ENCODE measurements around the gene CDK2. TPM values are rescaled to one million over a fixed set of nuclear protein-coding genes. Genes with fewer than 3 reads are reported as not detected.
"Not testable (repeated sequence)": the region's sequence is repeated elsewhere in the genome, so short reads cannot be mapped to it uniquely, and the experiment has no call there.

The CDK2 gene
- total RNA-seq, 1 donor from 2014 or later, result 29.0 TPM

DNA sequence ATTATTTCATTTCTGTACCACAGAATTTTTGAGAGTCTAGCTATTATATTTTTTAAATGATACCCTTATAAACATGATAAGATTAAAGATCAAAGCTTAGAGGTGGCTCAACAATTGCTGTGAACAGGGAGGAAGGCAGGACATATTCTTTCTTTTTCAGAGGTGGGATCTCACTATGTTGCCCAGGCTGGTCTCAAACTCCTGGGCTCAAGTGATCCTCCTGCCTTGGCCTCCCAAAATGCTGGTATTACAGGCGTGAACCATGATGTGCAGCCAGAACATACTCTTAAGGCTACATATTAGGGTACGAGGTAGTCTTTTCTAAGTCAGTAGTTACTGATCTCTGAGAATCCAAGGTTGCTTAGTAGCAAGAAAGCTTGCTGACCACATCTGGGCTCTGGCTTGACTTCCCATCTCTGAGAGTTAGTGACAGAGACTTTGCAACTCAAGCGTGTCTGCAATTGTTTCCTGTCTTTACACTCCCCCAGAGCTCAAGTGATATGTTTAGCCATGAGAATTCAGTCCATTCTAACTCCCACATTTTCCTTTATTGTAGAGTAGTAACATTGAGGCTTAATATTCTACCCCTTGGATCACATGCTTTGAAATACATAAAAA lies 15.8 kb downstream of the CDK2 start:
- Mint-ChIP-seq H3K27me3 (no peaks in the 10 kb centered on the region), H3K9me3 (no peaks in the 10 kb centered on the region), H3K4me1 (peaks cover 32% of the 10 kb centered on the region), H3K36me3 (ENCODE audit: low read depth) (peaks cover 61% of the 10 kb centered on the region), H3K27ac (no peak overlapping the region), H3K4me3 (no peak overlapping the region)
- peak; percentile 78 for ATAC-seq (ENCODE audit: low read depth)
- DNase-seq, result no peak
- ChIA-PET POLR2A (interaction anchor here (0.6 to 3.2 kb wide), 9 partner anchors 8 to 1657 kb away, joined by 3 to 33 read pairs (median 5); partner anchors contain the start of gene RAB5B), CTCF (interaction anchor here (0.6 to 2.3 kb wide), 4 partner anchors 13 to 244 kb away, joined by 3 to 13 read pairs (median 4); partner anchors contain the start of gene SUOX)
- intact Hi-C loops (cut with micrococcal nuclease), result loop anchor here (1.0 kb wide), 1 partner anchor 8 kb away; the partner anchor contains the start of gene RAB5B
- TF ChIP-seq, protein P1, sequence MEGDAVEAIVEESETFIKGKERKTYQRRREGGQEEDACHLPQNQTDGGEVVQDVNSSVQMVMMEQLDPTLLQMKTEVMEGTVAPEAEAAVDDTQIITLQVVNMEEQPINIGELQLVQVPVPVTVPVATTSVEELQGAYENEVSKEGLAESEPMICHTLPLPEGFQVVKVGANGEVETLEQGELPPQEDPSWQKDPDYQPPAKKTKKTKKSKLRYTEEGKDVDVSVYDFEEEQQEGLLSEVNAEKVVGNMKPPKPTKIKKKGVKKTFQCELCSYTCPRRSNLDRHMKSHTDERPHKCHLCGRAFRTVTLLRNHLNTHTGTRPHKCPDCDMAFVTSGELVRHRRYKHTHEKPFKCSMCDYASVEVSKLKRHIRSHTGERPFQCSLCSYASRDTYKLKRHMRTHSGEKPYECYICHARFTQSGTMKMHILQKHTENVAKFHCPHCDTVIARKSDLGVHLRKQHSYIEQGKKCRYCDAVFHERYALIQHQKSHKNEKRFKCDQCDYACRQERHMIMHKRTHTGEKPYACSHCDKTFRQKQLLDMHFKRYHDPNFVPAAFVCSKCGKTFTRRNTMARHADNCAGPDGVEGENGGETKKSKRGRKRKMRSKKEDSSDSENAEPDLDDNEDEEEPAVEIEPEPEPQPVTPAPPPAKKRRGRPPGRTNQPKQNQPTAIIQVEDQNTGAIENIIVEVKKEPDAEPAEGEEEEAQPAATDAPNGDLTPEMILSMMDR (IDR thresholded peaks at IDR 0.05), result no peak

DNA sequence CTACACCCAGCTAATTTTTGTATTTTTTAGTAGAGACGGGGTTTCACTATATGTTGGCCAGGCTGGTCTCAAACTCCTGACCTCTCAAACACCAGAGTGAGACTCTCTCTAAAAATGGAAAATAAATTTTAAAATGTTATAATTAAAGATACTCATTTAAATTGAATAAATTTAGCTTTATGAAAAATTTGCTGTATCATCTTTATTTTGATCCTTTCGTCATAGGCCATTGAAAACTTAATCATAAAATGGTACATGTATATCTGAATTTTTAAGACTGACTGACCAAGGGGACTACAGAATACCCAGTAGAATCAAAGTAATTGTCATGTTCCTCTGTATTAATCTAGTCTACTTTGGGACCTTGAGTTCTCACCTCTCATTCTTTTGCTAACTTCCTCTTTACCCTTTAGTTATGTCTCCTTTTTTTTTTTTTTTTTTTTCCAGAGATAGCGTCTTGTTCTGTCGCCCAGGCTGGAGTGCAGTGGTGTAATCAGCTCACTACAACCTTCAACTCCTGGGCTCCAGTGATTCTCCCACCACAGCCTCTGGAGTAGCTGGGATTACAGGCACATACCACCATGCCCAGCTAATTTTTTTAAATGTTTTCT lies 16.7 kb downstream of the CDK2 start:
- TF ChIP-seq, protein P1 (IDR thresholded peaks at IDR 0.05), result no peak
- peaks cover 62% of the 10 kb centered on the region for H3K36me3 Mint-ChIP-seq (ENCODE audit: low read depth)
- H3K4me1 Mint-ChIP-seq, result peaks cover 29% of the 10 kb centered on the region
- intact Hi-C loops (cut with micrococcal nuclease), result no loop called here
- ChIA-PET POLR2A (interaction anchor here (0.6 to 3.2 kb wide), 6 partner anchors 9 to 52 kb away, joined by 4 to 33 read pairs (median 4); partner anchors contain the start of gene RAB5B), CTCF (interaction anchor here (0.6 to 2.3 kb wide), 5 partner anchors 12 to 1174 kb away, joined by 3 to 13 read pairs (median 3); partner anchors contain the start of gene SUOX)
- peak overlapping the region; percentile 77 for H3K27ac Mint-ChIP-seq
- no peaks in the 10 kb centered on the region for H3K27me3 Mint-ChIP-seq
- DNase-seq, result no peak
- ATAC-seq (ENCODE audit: low read depth), result peak; percentile 60
- H3K4me3 Mint-ChIP-seq, result no peak overlapping the region
- H3K9me3 Mint-ChIP-seq, result no peaks in the 10 kb centered on the region

DNA sequence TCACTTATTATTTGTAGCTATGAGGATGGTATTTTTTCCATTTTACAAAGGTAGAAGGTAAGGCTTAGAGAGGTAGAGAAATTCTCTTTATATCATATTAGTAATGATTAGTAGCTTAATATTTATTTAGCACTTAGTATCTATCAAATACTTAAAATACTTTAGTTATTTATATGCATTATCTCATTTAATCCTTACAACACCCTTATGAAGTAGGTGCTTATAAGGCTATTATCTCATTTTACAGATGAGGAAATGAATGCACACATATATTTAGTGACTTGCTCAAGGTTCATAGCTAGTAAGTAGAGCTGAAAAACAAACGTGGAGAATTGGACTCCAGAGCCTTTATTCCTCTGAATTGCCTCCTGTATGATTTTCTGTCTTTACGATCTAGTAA lies 18.2 kb downstream of the CDK2 start:
- ChIA-PET POLR2A (interaction anchor here (2.0 to 3.2 kb wide), 2 partner anchors 10 kb away, joined by 11 to 18 read pairs; partner anchors contain the start of gene RAB5B), CTCF (interaction anchor here (0.9 to 3.5 kb wide), 2 partner anchors 11 kb away, joined by 3 to 18 read pairs; partner anchors contain the start of gene RAB5B)
- TF ChIP-seq, protein P1 (IDR thresholded peaks at IDR 0.05), result no peak
- Mint-ChIP-seq H3K27ac (no peak overlapping the region), H3K4me1 (peaks cover 25% of the 10 kb centered on the region), H3K36me3 (ENCODE audit: low read depth) (peaks cover 62% of the 10 kb centered on the region), H3K4me3 (no peak overlapping the region), H3K27me3 (no peaks in the 10 kb centered on the region), H3K9me3 (no peaks in the 10 kb centered on the region)
- intact Hi-C loops (cut with micrococcal nuclease), result no loop called here
- no peak for DNase-seq
- ATAC-seq (ENCODE audit: low read depth), result no peak

DNA sequence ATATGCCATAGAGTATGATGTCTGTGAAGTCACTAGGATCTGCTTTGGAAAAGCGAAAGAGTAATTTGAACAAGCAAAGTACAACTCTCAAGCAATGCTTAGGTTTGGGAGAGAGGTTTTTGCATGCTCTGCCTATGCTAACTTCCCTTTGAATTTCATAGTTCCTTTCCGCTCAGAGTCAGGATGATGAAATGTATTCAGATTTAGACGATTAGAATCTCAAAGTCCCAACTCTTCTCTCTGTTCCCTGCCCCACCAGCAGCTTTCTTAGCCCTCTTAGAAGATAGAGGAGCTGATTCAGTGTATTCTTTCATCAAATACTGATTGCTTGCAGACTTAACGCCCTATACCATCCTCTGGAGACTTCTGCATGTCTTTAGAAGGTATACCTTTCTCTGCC lies 18.7 kb downstream of the CDK2 start:
- Mint-ChIP-seq H3K4me3 (no peak overlapping the region), H3K27ac (no peak overlapping the region), H3K9me3 (no peaks in the 10 kb centered on the region), H3K27me3 (no peaks in the 10 kb centered on the region), H3K36me3 (ENCODE audit: low read depth) (peaks cover 63% of the 10 kb centered on the region), H3K4me1 (peaks cover 25% of the 10 kb centered on the region)
- no peak for DNase-seq
- POLR2A ChIA-PET, result interaction anchor here (2.0 to 3.2 kb wide), 2 partner anchors 10 to 11 kb away, joined by 11 to 18 read pairs; partner anchors contain the start of gene RAB5B
- CTCF ChIA-PET, result interaction anchor here (0.9 to 3.5 kb wide), 2 partner anchors 11 kb away, joined by 3 to 18 read pairs; partner anchors contain the start of gene RAB5B
- ATAC-seq (ENCODE audit: low read depth), result no peak
- TF ChIP-seq, protein P1 (IDR thresholded peaks at IDR 0.05), result no peak
- intact Hi-C loops (cut with micrococcal nuclease), result no loop called here

DNA sequence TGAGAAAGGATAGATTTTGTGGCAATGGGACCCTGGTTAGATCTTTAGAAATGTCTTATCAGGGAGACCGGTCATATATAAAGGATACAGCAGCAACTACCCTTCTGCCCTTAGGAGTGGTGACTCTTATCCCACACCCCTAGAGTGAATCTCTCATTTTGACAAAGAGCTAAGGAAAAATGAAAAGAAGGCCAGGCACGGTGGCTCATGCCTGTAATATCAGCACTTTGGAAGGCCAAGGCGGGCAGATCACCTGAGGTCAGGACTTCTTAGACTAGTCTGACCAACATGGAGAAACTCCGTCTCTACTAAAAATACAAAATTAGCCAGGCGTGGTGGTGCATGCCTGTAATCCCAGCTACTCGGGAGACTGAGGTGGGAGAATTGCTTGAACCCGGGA lies 19.3 kb downstream of the CDK2 start:
- Mint-ChIP-seq H3K36me3 (ENCODE audit: low read depth) (peaks cover 64% of the 10 kb centered on the region), H3K4me1 (peaks cover 25% of the 10 kb centered on the region)
- intact Hi-C loops (cut with micrococcal nuclease); H3K27me3 Mint-ChIP-seq; H3K27ac Mint-ChIP-seq; H3K4me3 Mint-ChIP-seq; DNase-seq; ATAC-seq (ENCODE audit: low read depth); H3K9me3 Mint-ChIP-seq: not testable (repeated sequence)
- ChIA-PET CTCF (interaction anchor here (0.9 to 3.5 kb wide), 2 partner anchors 10 to 60 kb away, joined by 4 to 18 read pairs; no protein-coding TSS in a partner anchor), POLR2A (interaction anchor here (2.0 kb wide), 1 partner anchor 11 kb away, joined by 11 read pairs; the partner anchor contains the start of gene RAB5B)
